ENCODE data around the gene SRSF4. TPM values are rescaled to one million over a fixed set of nuclear protein-coding genes. Genes with fewer than 3 reads are reported as not detected.

Gene SRSF4
- total and polyA plus RNA-seq, 2 donors (not counting 1 experiment from before 2014, with no cell fraction given): 51.4 to 61.9 TPM

- Histone ChIP-seq H4K20me1 (ENCODE audit: control insufficient read depth, extremely low read depth, insufficient read depth, low read length) (no peaks in the 10 kb centered on the region), H3K9ac (ENCODE audit: insufficient read depth, low read length) (no peak overlapping the region), H3K4me3 (replicated peaks in 1 of 4; ENCODE audit: control extremely low read depth in 1 of 4, insufficient read depth in 1 of 4, low read depth in 3 of 4, low read length in 4 of 4) (no peak overlapping the region), H3K4me2 (ENCODE audit: extremely low read depth, insufficient read depth, low read length) (no peak overlapping the region), H3K27ac (ENCODE audit: insufficient read depth, low read length) (no peak overlapping the region), H3K4me1 (ENCODE audit: control insufficient read depth, extremely low read depth, insufficient read depth, low read length) (peaks cover 6% of the 10 kb centered on the region), H2AFZ (ENCODE audit: low read length) (no peak overlapping the region), H3K79me2 (ENCODE audit: control insufficient read depth, insufficient read depth, low read length) (no peaks in the 10 kb centered on the region), H3K36me3 (ENCODE audit: control insufficient read depth, insufficient read depth, low read length) (peaks cover 6% of the 10 kb centered on the region), H3K27me3 (ENCODE audit: control insufficient read depth, insufficient read depth, low read length) (no peaks in the 10 kb centered on the region), H3K9me3 (ENCODE audit: control insufficient read depth, insufficient read depth, low read depth, low read length) (no peaks in the 10 kb centered on the region)
- no peak for TF ChIP-seq EZH2 (IDR thresholded peaks at IDR 0.05; ENCODE audit: low read length, missing control alignments)
- no peak for TF ChIP-seq CTCF (conservative IDR thresholded peaks at IDR 0.05 in 1 of 2, IDR thresholded peaks at IDR 0.05 in 1 of 2; ENCODE audit: low read depth in 1 of 2, low read length in 2 of 2)
- DNase-seq (ENCODE audit: low read depth in 2 of 2): no peak
Measured at GRCh38 chr1:29213055-29213454, 31.4 kb upstream of the SRSF4 start.

GRCh38 chr1:29211086-29212030, 29.7 kb upstream of the SRSF4 start:
- DNase-seq (ENCODE audit: low read depth in 2 of 2): peak in 1 of 2 donors; percentile 40
- Histone ChIP-seq H4K20me1 (ENCODE audit: control insufficient read depth, extremely low read depth, insufficient read depth, low read length) (no peaks in the 10 kb centered on the region), H2AFZ (ENCODE audit: low read length) (no peak overlapping the region), H3K4me3 (replicated peaks in 1 of 4; ENCODE audit: control extremely low read depth in 1 of 4, insufficient read depth in 1 of 4, low read depth in 3 of 4, low read length in 4 of 4) (no peak overlapping the region), H3K79me2 (ENCODE audit: control insufficient read depth, insufficient read depth, low read length) (no peaks in the 10 kb centered on the region), H3K9me3 (ENCODE audit: control insufficient read depth, insufficient read depth, low read depth, low read length) (no peaks in the 10 kb centered on the region), H3K27ac (ENCODE audit: insufficient read depth, low read length) (no peak overlapping the region), H3K4me2 (ENCODE audit: extremely low read depth, insufficient read depth, low read length) (no peak overlapping the region), H3K27me3 (ENCODE audit: control insufficient read depth, insufficient read depth, low read length) (no peaks in the 10 kb centered on the region), H3K4me1 (ENCODE audit: control insufficient read depth, extremely low read depth, insufficient read depth, low read length) (peaks cover 6% of the 10 kb centered on the region), H3K9ac (ENCODE audit: insufficient read depth, low read length) (no peak overlapping the region), H3K36me3 (ENCODE audit: control insufficient read depth, insufficient read depth, low read length) (peaks cover 6% of the 10 kb centered on the region)
- TF ChIP-seq EZH2 (IDR thresholded peaks at IDR 0.05; ENCODE audit: low read length, missing control alignments) (no peak), CTCF (conservative IDR thresholded peaks at IDR 0.05 in 1 of 2, IDR thresholded peaks at IDR 0.05 in 1 of 2; ENCODE audit: low read depth in 1 of 2, low read length in 2 of 2) (no peak)

GRCh38 chr1:29210278-29211085, 28.8 kb upstream of the SRSF4 start:
- Histone ChIP-seq H3K27ac (ENCODE audit: insufficient read depth, low read length) (no peak overlapping the region), H3K36me3 (ENCODE audit: control insufficient read depth, insufficient read depth, low read length) (peaks cover 6% of the 10 kb centered on the region), H3K9ac (ENCODE audit: insufficient read depth, low read length) (no peak overlapping the region), H3K9me3 (ENCODE audit: control insufficient read depth, insufficient read depth, low read depth, low read length) (no peaks in the 10 kb centered on the region), H3K4me1 (ENCODE audit: control insufficient read depth, extremely low read depth, insufficient read depth, low read length) (peaks cover 6% of the 10 kb centered on the region), H3K27me3 (ENCODE audit: control insufficient read depth, insufficient read depth, low read length) (no peaks in the 10 kb centered on the region), H3K4me3 (replicated peaks in 1 of 4; ENCODE audit: control extremely low read depth in 1 of 4, insufficient read depth in 1 of 4, low read depth in 3 of 4, low read length in 4 of 4) (no peak overlapping the region), H3K79me2 (ENCODE audit: control insufficient read depth, insufficient read depth, low read length) (no peaks in the 10 kb centered on the region), H2AFZ (ENCODE audit: low read length) (no peak overlapping the region), H4K20me1 (ENCODE audit: control insufficient read depth, extremely low read depth, insufficient read depth, low read length) (no peaks in the 10 kb centered on the region), H3K4me2 (ENCODE audit: extremely low read depth, insufficient read depth, low read length) (no peak overlapping the region)
- no peak for DNase-seq (ENCODE audit: low read depth in 2 of 2)
- TF ChIP-seq EZH2 (IDR thresholded peaks at IDR 0.05; ENCODE audit: low read length, missing control alignments) (no peak), CTCF (conservative IDR thresholded peaks at IDR 0.05 in 1 of 2, IDR thresholded peaks at IDR 0.05 in 1 of 2; ENCODE audit: low read depth in 1 of 2, low read length in 2 of 2) (no peak)

All from fibroblast of lung (primary cell).